Keratinocyte (primary cell): ENCODE results near the gene MYNN.

ENCODE experiments used
- CTCF ChIP-seq, 3 experiments: IDR thresholded peaks in 1 of 3; conservative IDR thresholded peaks in 1 of 3; optimal IDR thresholded peaks in 1 of 3; 2 replicates in 2 of 3; 3 replicates in 1 of 3; pipeline versions ENCODE3 to v1.5.1; 2011; ENCODE audit warnings: low read length in 3 of 3, mild to moderate bottlenecking in 3 of 3, moderate library complexity in 2 of 3, control low read depth in 1 of 3, inconsistent platforms in 1 of 3; ENCODE audit not compliant: insufficient read depth in 2 of 3; ENCODE audit errors: extremely low read depth in 1 of 3
- EZH2 ChIP-seq: IDR thresholded peaks from one replicate; pipeline ENCODE4 v1.6.1; 2012; ENCODE audit warnings: inconsistent platforms, mild to moderate bottlenecking, low read length, moderate library complexity

DNA sequence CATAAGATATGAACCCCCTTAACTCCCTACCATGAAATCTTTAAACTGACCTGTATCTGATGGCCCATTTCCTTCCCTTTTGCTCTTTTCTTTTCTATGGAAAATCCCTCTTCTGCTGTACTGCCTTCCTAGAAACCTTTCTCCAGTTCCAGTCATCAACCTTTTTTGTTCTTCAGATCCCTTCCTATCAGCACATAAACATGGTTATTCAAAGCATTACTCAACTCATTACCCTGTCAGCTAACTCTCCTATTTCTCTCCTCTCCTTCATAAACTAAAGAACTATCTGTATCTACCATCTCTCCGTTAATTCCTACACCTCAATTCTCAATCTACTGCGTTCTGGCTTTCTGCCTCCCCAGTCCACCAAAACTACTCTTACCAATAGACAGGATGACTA lies 21.3 kb upstream of the MYNN start:
- TF ChIP-seq CTCF (optimal IDR thresholded peaks at IDR 0.05 in 1 of 3, IDR thresholded peaks at IDR 0.05 in 1 of 3, conservative IDR thresholded peaks at IDR 0.05 in 1 of 3; ENCODE audit: extremely low read depth in 1 of 3, insufficient read depth in 2 of 3, low read length in 3 of 3) (no peak), EZH2 (no peak)
